AG04449 (cell line): ENCODE results near the gene DNAAF5.
A peak's percentile ranks its signal among the peaks of the same experiment; 100 is the strongest.

ENCODE experiments used
- CTCF ChIA-PET: fragments of 350-600 bp; formaldehyde crosslinking; extraction: SDS; loops from one replicate; lab custom pipeline; 2021; ENCODE audit warnings: antibody characterized with exemption; lab: Yijun Ruan, JAX
- POLR2A ChIA-PET: fragments of 400-600, 350-600 bp; formaldehyde crosslinking; extraction: SDS; loops from one replicate; lab custom pipeline; 2020; ENCODE audit warnings: antibody characterized with exemption, inconsistent platforms; lab: Yijun Ruan, JAX
- DNase-seq: peaks from one replicate; pipeline ENCODE4 v3.0.0-alpha.2; 2010; ENCODE audit warnings: low read depth, low spot score
- H3K4me3 ChIP-seq: 2 replicates; pipeline ENCODE4 v1.5.1; 2011; ENCODE audit warnings: low read depth, mild to moderate bottlenecking, control low read depth, low read length
- TF ChIP-seq, protein P1 (sequence below): IDR thresholded peaks from one replicate; pipeline ENCODE4 v1.5.1; 2011; ENCODE audit warnings: mild to moderate bottlenecking, moderate library complexity, low read length, control low read depth, inconsistent platforms; ENCODE audit not compliant: insufficient read depth; ENCODE audit errors: missing control alignments

Gene DNAAF5

DNA sequence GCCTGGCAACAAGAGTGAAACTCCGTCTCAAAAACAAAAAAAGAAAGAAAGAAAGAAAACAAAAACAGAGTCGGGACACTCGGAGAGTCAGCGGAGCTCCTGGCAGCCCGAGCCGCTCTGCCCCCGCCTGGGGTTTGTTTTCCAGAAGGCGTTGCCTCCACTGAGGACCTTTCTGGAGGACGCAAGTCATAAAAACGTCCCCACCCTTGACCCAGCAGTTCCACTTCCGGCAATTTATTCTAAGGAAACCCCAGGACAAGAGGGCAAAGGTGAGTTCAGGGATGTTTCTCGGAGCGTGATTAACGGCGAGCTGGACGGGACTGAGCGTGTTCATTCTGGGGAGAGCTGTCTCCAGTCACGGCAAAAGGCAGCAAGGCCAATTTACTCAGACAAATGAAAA, 78.8 kb downstream of the DNAAF5 start:
- POLR2A ChIA-PET, result no interaction called here
- DNase-seq, result no peak
- CTCF ChIA-PET, result no interaction called here
- H3K4me3 ChIP-seq, result no peak overlapping the region
- TF ChIP-seq, protein P1, sequence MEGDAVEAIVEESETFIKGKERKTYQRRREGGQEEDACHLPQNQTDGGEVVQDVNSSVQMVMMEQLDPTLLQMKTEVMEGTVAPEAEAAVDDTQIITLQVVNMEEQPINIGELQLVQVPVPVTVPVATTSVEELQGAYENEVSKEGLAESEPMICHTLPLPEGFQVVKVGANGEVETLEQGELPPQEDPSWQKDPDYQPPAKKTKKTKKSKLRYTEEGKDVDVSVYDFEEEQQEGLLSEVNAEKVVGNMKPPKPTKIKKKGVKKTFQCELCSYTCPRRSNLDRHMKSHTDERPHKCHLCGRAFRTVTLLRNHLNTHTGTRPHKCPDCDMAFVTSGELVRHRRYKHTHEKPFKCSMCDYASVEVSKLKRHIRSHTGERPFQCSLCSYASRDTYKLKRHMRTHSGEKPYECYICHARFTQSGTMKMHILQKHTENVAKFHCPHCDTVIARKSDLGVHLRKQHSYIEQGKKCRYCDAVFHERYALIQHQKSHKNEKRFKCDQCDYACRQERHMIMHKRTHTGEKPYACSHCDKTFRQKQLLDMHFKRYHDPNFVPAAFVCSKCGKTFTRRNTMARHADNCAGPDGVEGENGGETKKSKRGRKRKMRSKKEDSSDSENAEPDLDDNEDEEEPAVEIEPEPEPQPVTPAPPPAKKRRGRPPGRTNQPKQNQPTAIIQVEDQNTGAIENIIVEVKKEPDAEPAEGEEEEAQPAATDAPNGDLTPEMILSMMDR, result no peak

DNA sequence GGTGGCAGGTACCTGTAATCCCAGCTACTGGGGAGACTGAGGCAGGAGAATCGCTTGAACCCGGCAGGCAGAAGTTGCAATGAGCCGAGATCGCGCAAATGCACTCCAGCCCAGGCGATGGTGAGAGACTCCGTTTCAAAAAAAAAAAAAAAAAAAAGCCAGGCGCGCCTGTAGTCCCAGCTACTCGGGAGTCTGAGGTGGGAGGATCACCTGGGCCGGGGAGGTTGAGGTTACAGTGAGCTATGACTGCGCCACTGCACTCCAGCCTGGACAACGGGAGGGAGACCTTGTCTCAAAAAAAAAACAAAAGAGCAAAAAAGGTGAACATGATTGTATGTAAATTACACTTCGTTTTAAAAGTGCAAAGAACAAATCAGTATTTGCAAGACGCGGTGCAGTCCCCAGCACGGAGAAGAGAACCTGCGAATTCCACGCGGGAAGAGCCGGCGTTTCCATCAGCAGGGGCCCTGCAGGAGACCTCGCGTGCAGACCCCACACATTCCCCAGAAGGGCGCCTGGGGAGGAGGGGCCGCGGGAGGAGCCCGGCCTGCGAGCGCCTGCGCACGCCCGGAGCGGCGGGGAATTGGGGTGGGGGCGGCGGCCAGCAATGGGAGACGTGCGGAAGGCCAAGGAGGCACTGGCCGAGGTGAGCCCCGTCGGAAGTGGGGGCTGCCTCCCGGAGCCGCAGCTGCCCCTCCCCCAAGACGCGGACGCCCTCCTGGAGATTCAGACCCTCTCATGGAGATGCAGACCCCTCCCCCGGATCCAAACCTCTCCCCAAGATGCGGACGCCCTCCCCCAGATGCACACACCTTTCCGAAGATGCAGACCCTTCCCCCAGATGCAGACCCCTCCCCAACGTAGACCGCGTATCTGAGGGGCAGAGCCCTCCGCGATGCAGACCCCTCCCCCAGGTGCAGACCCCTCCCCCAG, 89.1 kb downstream of the DNAAF5 start:
- ChIA-PET POLR2A (interaction anchor here (1.5 kb wide), 1 partner anchor 16 kb away, joined by 5 read pairs; the partner anchor contains the start of gene SUN1), CTCF (no interaction called here)
- peak overlapping the region; percentile 65 for H3K4me3 ChIP-seq
- TF ChIP-seq, protein P1, result no peak
- DNase-seq, result no peak

DNA sequence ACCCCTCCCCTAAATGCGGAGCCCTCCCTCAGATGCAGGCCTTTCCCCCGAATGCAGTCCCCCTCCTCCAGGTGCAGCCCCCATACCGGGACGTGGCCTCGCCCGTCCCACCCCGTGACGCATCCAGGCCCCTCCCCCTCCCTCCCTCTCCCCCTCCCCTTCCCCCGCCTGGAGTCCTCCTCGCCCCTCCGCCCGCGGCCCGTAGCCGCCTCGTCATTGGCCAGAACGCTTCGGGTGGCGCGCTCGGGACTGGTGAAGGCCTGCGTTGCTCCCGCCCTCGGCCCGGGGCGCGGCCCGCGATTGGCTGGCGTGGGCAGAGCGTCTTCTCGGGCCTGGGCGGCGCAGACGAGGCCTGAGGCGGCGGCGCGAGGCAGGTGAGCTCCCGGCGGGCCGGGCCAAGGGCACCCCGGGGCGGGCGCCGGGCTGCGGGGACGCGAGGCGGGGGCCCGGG, 89.8 kb downstream of the DNAAF5 start:
- ChIA-PET POLR2A (interaction anchor here (1.5 kb wide), 1 partner anchor 15 kb away, joined by 5 read pairs; the partner anchor contains the start of gene SUN1), CTCF (interaction anchor here (0.6 kb wide), 1 partner anchor 57 kb away, joined by 3 read pairs; no protein-coding TSS in a partner anchor)
- DNase-seq, result peak; percentile 65
- peak overlapping the region; percentile 78 for H3K4me3 ChIP-seq
- TF ChIP-seq, protein P1, result no peak

DNA sequence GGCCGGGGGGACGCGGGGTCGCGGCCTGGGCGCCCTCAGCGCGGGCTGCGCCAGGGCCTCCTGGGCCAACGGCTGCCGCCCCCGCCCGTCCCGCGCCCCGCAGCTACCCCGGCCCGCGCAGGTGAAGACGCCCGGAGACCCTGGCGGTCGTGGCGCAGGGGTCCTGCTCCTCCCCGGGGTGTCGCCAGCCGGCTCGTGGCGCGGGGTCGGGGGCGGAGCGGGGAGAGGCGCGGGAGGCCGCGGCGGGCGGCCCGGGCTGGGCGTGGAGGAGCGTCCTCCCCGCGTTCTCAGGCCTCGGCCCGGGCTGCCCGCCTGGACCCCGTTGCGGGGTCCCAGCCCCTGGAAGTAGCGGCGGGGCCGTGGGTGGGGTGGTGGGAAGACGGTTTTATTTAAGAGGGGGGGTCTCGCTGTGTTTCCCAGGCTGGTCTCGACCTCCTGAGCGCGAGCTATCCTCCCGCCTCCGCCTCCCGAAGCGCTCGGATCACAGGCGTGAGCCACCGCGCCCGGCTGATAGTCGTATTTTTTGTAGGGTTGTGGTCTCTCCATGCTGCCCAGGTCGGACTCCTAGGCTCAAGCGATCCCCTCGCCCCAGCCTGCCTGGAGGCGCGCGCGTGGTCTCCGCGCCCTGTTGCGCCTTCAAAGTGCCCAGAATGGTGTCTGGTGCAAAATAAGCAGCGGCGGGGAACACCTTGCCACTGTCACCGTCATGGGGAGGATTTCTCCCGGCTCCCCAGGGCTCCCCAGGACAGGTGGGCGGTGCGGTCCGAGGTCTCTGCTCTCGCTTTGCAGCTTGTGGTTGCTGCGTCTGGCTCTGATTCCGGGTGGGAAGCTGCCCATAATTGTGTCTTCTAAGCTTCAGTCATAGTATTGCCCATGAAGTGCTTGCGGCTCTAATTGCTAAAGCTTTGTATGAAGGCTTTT, 90.5 kb downstream of the DNAAF5 start:
- DNase-seq, result no peak
- peak overlapping the region; percentile 78 for H3K4me3 ChIP-seq
- ChIA-PET POLR2A (interaction anchor here (0.9 to 1.5 kb wide), 2 partner anchors 15 to 16 kb away, joined by 3 to 5 read pairs; partner anchors contain the start of gene SUN1), CTCF (interaction anchor here (0.6 to 1.6 kb wide), 3 partner anchors 15 to 57 kb away, joined by 3 to 4 read pairs (median 3); no protein-coding TSS in a partner anchor)
- TF ChIP-seq, protein P1, result no peak

DNA sequence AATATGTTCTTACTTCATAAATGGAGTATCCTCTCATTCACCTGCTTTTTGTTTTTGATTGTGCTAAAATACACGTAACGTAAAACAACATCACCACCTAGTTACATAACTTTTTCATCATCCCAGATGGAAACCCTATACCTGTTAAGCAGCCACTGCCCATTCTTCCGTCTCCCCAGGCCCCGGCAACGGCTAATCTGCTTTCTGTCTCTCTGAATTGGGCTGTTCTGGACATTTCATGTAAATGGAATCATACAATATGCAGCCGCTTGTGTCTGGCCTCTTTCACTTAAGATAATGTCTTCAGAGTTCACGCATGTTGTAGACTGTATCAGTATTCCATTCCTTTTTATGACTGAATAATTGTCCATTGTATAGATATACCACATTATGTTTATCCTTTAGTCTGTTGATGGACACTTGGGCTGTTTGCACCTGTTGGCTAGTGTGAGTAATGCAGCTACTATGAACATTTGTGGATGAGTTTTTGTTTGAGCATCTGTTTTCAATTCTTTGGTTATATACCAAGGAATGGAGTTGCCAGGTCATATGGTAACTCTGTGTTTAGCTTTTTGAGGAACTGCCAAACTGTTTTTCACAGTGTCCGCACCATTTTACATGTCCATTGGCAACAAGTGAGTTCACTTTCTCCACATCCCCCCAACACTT, 91.7 kb downstream of the DNAAF5 start:
- DNase-seq, result no peak
- ChIA-PET POLR2A (interaction anchor here (0.6 to 0.9 kb wide), 2 partner anchors 15 to 131 kb away, joined by 3 read pairs; no protein-coding TSS in a partner anchor), CTCF (interaction anchor here (1.0 to 1.6 kb wide), 2 partner anchors 13 to 18 kb away, joined by 3 to 4 read pairs; no protein-coding TSS in a partner anchor)
- TF ChIP-seq, protein P1, result no peak
- no peak overlapping the region; the same call in 1 of the 2 replicates for H3K4me3 ChIP-seq
